ENCODE measurements around the gene RASAL1.

DNA sequence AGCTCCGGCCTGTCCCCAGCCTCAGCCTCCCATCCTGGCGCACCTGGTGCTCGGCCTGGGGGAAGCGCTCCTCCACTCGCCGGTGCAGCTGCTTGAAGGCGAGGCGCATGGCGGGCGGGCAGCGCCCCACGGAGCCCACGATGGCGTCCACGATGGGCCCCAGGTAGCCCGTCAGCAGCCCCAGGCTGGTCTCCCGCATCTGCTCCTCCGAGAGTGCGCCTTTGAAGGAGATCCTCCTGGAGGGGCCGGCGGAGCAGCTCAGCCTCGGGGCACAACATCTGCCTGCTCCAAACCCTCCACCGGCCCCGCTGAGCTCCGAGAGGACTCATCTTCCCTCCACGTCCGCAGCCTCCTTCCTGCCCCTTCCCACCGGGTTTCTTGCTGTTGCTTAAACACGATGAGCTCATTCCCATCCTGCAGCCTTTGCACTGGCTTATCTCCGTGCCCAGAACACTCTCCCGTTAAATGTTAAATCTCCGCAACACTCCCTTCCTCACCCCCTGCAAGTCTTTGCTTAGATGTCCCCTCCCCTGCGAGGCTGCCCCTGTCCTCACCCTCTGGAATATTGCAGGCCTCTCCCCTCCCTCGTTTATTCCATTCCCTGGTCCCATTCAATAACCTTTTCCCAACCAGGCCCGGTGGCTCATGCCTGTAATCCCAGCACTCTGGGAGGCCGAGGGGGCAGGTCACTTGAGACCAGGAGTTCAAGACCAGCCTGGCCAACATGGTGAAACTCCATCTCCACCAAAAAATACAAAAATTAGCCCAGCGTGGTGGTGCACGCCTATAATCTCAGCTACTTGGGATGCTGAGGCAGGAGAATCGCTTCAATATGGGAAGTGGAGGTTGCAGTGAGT, 23.3 kb downstream of the RASAL1 start:
- TF ChIP-seq, protein P1, sequence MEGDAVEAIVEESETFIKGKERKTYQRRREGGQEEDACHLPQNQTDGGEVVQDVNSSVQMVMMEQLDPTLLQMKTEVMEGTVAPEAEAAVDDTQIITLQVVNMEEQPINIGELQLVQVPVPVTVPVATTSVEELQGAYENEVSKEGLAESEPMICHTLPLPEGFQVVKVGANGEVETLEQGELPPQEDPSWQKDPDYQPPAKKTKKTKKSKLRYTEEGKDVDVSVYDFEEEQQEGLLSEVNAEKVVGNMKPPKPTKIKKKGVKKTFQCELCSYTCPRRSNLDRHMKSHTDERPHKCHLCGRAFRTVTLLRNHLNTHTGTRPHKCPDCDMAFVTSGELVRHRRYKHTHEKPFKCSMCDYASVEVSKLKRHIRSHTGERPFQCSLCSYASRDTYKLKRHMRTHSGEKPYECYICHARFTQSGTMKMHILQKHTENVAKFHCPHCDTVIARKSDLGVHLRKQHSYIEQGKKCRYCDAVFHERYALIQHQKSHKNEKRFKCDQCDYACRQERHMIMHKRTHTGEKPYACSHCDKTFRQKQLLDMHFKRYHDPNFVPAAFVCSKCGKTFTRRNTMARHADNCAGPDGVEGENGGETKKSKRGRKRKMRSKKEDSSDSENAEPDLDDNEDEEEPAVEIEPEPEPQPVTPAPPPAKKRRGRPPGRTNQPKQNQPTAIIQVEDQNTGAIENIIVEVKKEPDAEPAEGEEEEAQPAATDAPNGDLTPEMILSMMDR (conservative IDR thresholded peaks at IDR 0.05), result no peak
- TF ChIP-seq EZH2 (IDR thresholded peaks at IDR 0.05; ENCODE audit: low read depth), result no peak

Measured in PC-9 (cell line).